H9 (cell line): ENCODE measurements around the gene CNPPD1. TPM values are rescaled to one million over a fixed set of nuclear protein-coding genes. Genes with fewer than 3 reads are reported as not detected.

Experiments
- DNase-seq: peaks from one replicate; pipeline ENCODE4 v3.0.0-alpha.2; 2017
- H2AFZ ChIP-seq: one replicate; pipeline ENCODE4 v1.6.1; 2013; ENCODE audit warnings: mild to moderate bottlenecking, low read length, control low read depth, moderate library complexity
- H2AK5ac ChIP-seq: 2 replicates; pipeline ENCODE4 v1.6.1; 2013; ENCODE audit warnings: low read length, control low read depth, mixed read lengths; ENCODE audit not compliant: insufficient read length
- H2BK120ac ChIP-seq: one replicate; pipeline ENCODE4 v1.6.1; 2013; ENCODE audit warnings: low read depth, mild to moderate bottlenecking, low read length, control low read depth, inconsistent platforms; ENCODE audit not compliant: poor library complexity, severe bottlenecking
- H2BK12ac ChIP-seq: 2 replicates; pipeline ENCODE4 v1.6.1; 2013; ENCODE audit warnings: low read length, control low read depth, mixed read lengths, low read depth; ENCODE audit not compliant: insufficient read length
- H2BK15ac ChIP-seq: 2 replicates; pipeline ENCODE4 v1.6.1; 2013; ENCODE audit warnings: low read depth, low read length, control low read depth
- H2BK20ac ChIP-seq: one replicate; pipeline ENCODE4 v1.6.1; 2013; ENCODE audit warnings: low read depth, mild to moderate bottlenecking, low read length, control low read depth, inconsistent platforms; ENCODE audit not compliant: poor library complexity, severe bottlenecking
- H2BK5ac ChIP-seq: 2 replicates; pipeline ENCODE4 v1.6.1; 2013; ENCODE audit warnings: low read length, control low read depth, mixed read lengths; ENCODE audit not compliant: insufficient read length
- H3K14ac ChIP-seq: 2 replicates; pipeline ENCODE4 v1.6.1; 2013; ENCODE audit warnings: low read length, control low read depth; ENCODE audit not compliant: insufficient read depth
- H3K18ac ChIP-seq: 2 replicates; pipeline ENCODE4 v1.6.1; 2013; ENCODE audit warnings: low read depth, mild to moderate bottlenecking, mixed read lengths, low read length, control low read depth; ENCODE audit not compliant: insufficient read length
- H3K23ac ChIP-seq: 2 replicates; pipeline ENCODE4 v1.6.1; 2013; ENCODE audit warnings: low read length, control low read depth, mixed read lengths, low read depth; ENCODE audit not compliant: insufficient read length
- H3K23me2 ChIP-seq: 2 replicates; pipeline ENCODE4 v1.6.1; 2013; ENCODE audit warnings: low read depth, mild to moderate bottlenecking, mixed read lengths, low read length, control low read depth; ENCODE audit not compliant: insufficient read length, poor library complexity, severe bottlenecking
- H3K27ac ChIP-seq: 2 replicates; pipeline ENCODE4 v1.5.1; 2013; ENCODE audit warnings: low read length, control low read depth, mixed read lengths, low read depth; ENCODE audit not compliant: insufficient read length
- H3K27me3 ChIP-seq: 2 replicates; pipeline ENCODE4 v1.6.1; 2013; ENCODE audit warnings: low read length, control low read depth, inconsistent platforms; ENCODE audit not compliant: insufficient read depth
- H3K4ac ChIP-seq: 2 replicates; pipeline ENCODE4 v1.6.1; 2013; ENCODE audit warnings: low read depth, mild to moderate bottlenecking, control low read depth, inconsistent platforms, low read length, moderate library complexity
- H3K4me1 ChIP-seq: 2 replicates; pipeline ENCODE4 v1.6.1; 2013; ENCODE audit warnings: low read length, control low read depth, inconsistent platforms; ENCODE audit not compliant: insufficient read depth
- H3K4me2 ChIP-seq: 2 replicates; pipeline ENCODE4 v1.6.1; 2013; ENCODE audit warnings: low read length, control low read depth, mixed read lengths; ENCODE audit not compliant: insufficient read length, insufficient read depth
- H3K56ac ChIP-seq: 2 replicates; pipeline ENCODE4 v1.6.1; 2013; ENCODE audit warnings: low read depth, mild to moderate bottlenecking, mixed read lengths, low read length, control low read depth; ENCODE audit not compliant: insufficient read length
- H3K79me1 ChIP-seq: 2 replicates; pipeline ENCODE4 v1.6.1; 2013; ENCODE audit warnings: low read depth, mild to moderate bottlenecking, moderate library complexity, low read length, control low read depth, inconsistent platforms; ENCODE audit not compliant: insufficient read depth, poor library complexity, severe bottlenecking
- H3K79me2 ChIP-seq: 2 replicates; pipeline ENCODE4 v1.6.1; 2013; ENCODE audit warnings: low read length, control low read depth, inconsistent platforms; ENCODE audit not compliant: insufficient read depth
- H3K9ac ChIP-seq: 2 replicates; pipeline ENCODE4 v1.6.1; 2013; ENCODE audit warnings: low read length, control low read depth, mixed read lengths; ENCODE audit not compliant: insufficient read length; ENCODE audit errors: extremely low read depth
- H3K9me3 ChIP-seq: one replicate; pipeline ENCODE4 v1.6.1; 2013; ENCODE audit warnings: low read depth, low read length, inconsistent platforms; ENCODE audit not compliant: control insufficient read depth
- H3T11ph ChIP-seq: one replicate; pipeline ENCODE4 v1.6.1; 2013; ENCODE audit warnings: mild to moderate bottlenecking, low read length, control low read depth, inconsistent platforms
- H4K20me1 ChIP-seq: one replicate; pipeline ENCODE4 v1.6.1; 2013; ENCODE audit not compliant: control insufficient read depth, insufficient read length, insufficient read depth
- H4K5ac ChIP-seq: 2 replicates; pipeline ENCODE4 v1.6.1; 2013; ENCODE audit warnings: low read depth, mild to moderate bottlenecking, mixed read lengths, low read length, control low read depth; ENCODE audit not compliant: insufficient read length
- H4K8ac ChIP-seq: replicated peaks from 2 replicates; pipeline ENCODE4 v1.6.1; 2013; ENCODE audit warnings: low read length, control low read depth, mixed read lengths, low read depth; ENCODE audit not compliant: insufficient read length
- H4K91ac ChIP-seq: 2 replicates; pipeline ENCODE4 v1.6.1; 2013; ENCODE audit warnings: low read depth, mild to moderate bottlenecking, moderate library complexity, mixed read lengths, low read length, control low read depth; ENCODE audit not compliant: insufficient read length
- H3K27ac Mint-ChIP-seq, 3 experiments: 2 replicates in 2 of 3; 3 replicates in 1 of 3; pipeline ENCODE4 v1.8.0; 2020 to 2021; ENCODE audit warnings: mixed read lengths in 3 of 3, mild to moderate bottlenecking in 1 of 3, moderate library complexity in 1 of 3
- H3K27me3 Mint-ChIP-seq: 2 replicates; pipeline ENCODE4 v1.8.0; 2021; ENCODE audit warnings: low read depth, mild to moderate bottlenecking, moderate library complexity, mixed read lengths
- H3K36me3 Mint-ChIP-seq, 3 experiments: 2 replicates in 2 of 3; 3 replicates in 1 of 3; pipeline ENCODE4 v1.8.0; 2020 to 2021; ENCODE audit warnings: low read depth in 3 of 3, mixed read lengths in 3 of 3; ENCODE audit not compliant: insufficient read depth in 1 of 3
- H3K4me1 Mint-ChIP-seq, 2 experiments: 2 replicates each; pipeline ENCODE4 v1.8.0; 2020; ENCODE audit warnings: mixed read lengths in 2 of 2
- H3K4me3 Mint-ChIP-seq, 2 experiments: 2 replicates in 1 of 2; 3 replicates in 1 of 2; pipeline ENCODE4 v1.8.0; 2020 to 2021; ENCODE audit warnings: mild to moderate bottlenecking in 2 of 2, mixed read lengths in 2 of 2, moderate library complexity in 1 of 2
- H3K9me3 Mint-ChIP-seq, 2 experiments: 2 replicates in 1 of 2; 3 replicates in 1 of 2; pipeline ENCODE4 v1.8.0; 2020; ENCODE audit warnings: mild to moderate bottlenecking in 2 of 2, mixed read lengths in 2 of 2, moderate library complexity in 1 of 2
- WGBS: extraction: QIAGEN DNeasy Blood & Tissue Kit; methylation state at CpG from one replicate; pipeline ENCODE4 v1.1.7; 2013; ENCODE audit warnings: missing lambda C conversion rate, low lambda C conversion rate, mixed read lengths; ENCODE audit not compliant: insufficient read length; ENCODE audit errors: extremely low coverage; 5-methylcytosine and 5-hydroxymethylcytosine counted together
- total RNA-seq: library from RNA; stranded (reverse); gene quantifications from 2 replicates; pipeline ENCODE4 v1.2.1, GENCODE V29; 2021
- TF ChIP-seq, protein P1 (sequence below): fragments of 200-600 bp; sonication (generic); conservative IDR thresholded peaks from 3 replicates; pipeline ENCODE4 v1.8.0; 2021; ENCODE audit warnings: antibody characterized with exemption, mild to moderate bottlenecking

CNPPD1 gene
- total RNA-seq, 1 experiment from 2014 or later = 33.0 TPM

DNA sequence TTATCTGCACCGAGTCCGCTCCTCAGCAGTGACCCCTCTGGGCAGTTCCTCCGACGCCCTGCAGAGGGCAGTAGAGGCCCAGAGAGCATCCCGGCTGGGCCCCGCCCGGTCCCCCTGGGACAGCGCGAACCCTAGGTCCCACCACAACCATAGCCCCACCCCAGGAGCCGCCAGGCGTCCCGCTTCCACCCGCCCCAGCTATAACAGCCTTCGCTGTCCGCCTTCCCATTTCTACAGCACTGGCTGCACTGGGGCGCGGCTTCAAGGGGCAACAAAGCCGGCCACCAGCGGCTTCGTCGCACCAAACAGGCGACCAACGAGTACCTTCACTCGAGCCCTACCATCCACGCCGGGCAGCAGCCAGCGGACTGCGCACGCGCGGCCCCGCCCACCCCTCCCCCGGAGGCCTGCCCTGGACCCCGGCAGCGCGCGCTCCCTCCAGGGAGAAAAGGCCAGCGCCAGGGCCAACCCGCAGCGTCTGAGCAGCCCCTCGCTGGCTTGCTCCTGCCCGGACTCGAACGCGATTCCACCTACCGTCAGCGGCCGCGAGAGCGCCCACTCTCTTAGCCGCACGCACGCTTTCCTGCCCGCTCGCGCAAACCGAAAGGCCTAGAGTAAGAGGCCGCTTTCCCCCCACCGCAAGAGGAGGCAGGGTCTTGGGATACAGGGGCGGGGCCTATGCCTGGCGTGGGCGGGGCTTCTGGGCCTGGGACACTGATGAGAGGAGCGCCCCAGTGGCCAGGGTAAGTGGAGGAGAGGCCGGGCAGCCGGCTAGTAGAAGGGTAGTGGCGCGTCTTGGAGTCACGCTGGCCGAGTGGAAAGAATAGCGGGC lies 16.3 kb downstream of the CNPPD1 start, which contains the start of gene NHEJ1:
TSS of gene NHEJ1 (minus strand) at position 630 of the 832 bp plus-strand sequence. CDS start 2,453 bp downstream, outside the sequence.
- H3K4me2 ChIP-seq = peak within 1 kb of the TSS; percentile 86
- H2AK5ac ChIP-seq = no peak within 1 kb of the TSS
- H3K79me2 ChIP-seq = no peaks in the 10 kb centered on the region
- peaks cover 15 to 22% of the 10 kb centered on the region in 2 experiments for H3K4me1 Mint-ChIP-seq
- no peak within 1 kb of the TSS for H4K5ac ChIP-seq
- peak within 1 kb of the TSS; percentile 74 for H3K9ac ChIP-seq
- H2BK20ac ChIP-seq = no peak within 1 kb of the TSS
- H3K56ac ChIP-seq = no peak within 1 kb of the TSS
- no peaks in the 10 kb centered on the region for H4K20me1 ChIP-seq
- peak within 1 kb of the TSS; percentile 82 to 91 for H3K4me3 Mint-ChIP-seq
- H3K4me1 ChIP-seq = no peaks in the 10 kb centered on the region
- H3K27ac Mint-ChIP-seq = peak within 1 kb of the TSS in 2 of 3 experiments; percentile 91 to 97; a peak in 5 of 7 replicates
- peaks cover 3 to 12% (median 8%) of the 10 kb centered on the region in 3 experiments; a peak in 6 of 7 replicates for H3K36me3 Mint-ChIP-seq
- TF ChIP-seq, protein P1, sequence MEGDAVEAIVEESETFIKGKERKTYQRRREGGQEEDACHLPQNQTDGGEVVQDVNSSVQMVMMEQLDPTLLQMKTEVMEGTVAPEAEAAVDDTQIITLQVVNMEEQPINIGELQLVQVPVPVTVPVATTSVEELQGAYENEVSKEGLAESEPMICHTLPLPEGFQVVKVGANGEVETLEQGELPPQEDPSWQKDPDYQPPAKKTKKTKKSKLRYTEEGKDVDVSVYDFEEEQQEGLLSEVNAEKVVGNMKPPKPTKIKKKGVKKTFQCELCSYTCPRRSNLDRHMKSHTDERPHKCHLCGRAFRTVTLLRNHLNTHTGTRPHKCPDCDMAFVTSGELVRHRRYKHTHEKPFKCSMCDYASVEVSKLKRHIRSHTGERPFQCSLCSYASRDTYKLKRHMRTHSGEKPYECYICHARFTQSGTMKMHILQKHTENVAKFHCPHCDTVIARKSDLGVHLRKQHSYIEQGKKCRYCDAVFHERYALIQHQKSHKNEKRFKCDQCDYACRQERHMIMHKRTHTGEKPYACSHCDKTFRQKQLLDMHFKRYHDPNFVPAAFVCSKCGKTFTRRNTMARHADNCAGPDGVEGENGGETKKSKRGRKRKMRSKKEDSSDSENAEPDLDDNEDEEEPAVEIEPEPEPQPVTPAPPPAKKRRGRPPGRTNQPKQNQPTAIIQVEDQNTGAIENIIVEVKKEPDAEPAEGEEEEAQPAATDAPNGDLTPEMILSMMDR = peak; percentile 100
- H3K27ac ChIP-seq = no peak within 1 kb of the TSS
- H2BK15ac ChIP-seq = no peak within 1 kb of the TSS
- no peak within 1 kb of the TSS for H3K4ac ChIP-seq
- H3K23me2 ChIP-seq = peaks cover 5% of the 10 kb centered on the region
- no peak within 1 kb of the TSS for H4K91ac ChIP-seq
- no peak within 1 kb of the TSS for H3T11ph ChIP-seq
- peak within 1 kb of the TSS; percentile 95 for H3K18ac ChIP-seq
- no peaks in the 10 kb centered on the region; the same call in 1 of the 2 replicates for H3K27me3 ChIP-seq
- no peak within 1 kb of the TSS for H4K8ac ChIP-seq
- no peaks in the 10 kb centered on the region for H3K79me1 ChIP-seq
- peak; percentile 97 for DNase-seq
- no peaks in the 10 kb centered on the region for H3K9me3 ChIP-seq
- no peak within 1 kb of the TSS for H2BK5ac ChIP-seq
- no peak within 1 kb of the TSS for H2AFZ ChIP-seq
- no peak within 1 kb of the TSS for H2BK120ac ChIP-seq
- WGBS = no CpG with 5 or more reads among the region's 70 CpGs
- H3K9me3 Mint-ChIP-seq = no peaks in the 10 kb centered on the region
- no peak within 1 kb of the TSS for H2BK12ac ChIP-seq
- H3K23ac ChIP-seq = no peak within 1 kb of the TSS
- peaks cover 18% of the 10 kb centered on the region for H3K27me3 Mint-ChIP-seq
- peak within 1 kb of the TSS; percentile 93; the same call in 1 of the 2 replicates for H3K14ac ChIP-seq
